HEK293 (cell line): Measurements from ENCODE around the gene ZNF24.

ENCODE experiments used
- CTCF ChIA-PET: fragments of 350-600 bp; formaldehyde crosslinking; extraction: SDS; loops from one replicate; lab custom pipeline; 2021; ENCODE audit warnings: antibody characterized with exemption; lab: Yijun Ruan, JAX
- POLR2A ChIA-PET: fragments of 300-600 bp; formaldehyde crosslinking; extraction: SDS; loops from one replicate; lab custom pipeline; 2020; ENCODE audit warnings: antibody characterized with exemption, inconsistent platforms; lab: Yijun Ruan, JAX
- H3K27ac ChIP-seq: fragments of 200-500 bp; sonication (Bioruptor generic); 2 replicates; pipeline ENCODE4 v1.5.1; 2014; ENCODE audit warnings: low read depth, low read length, control low read depth, inconsistent platforms; ENCODE audit errors: extremely low read depth
- H3K36me3 ChIP-seq, 2 experiments: fragments of 200-500 bp in 1 of 2; sonication (Bioruptor generic) in 1 of 2; 1 replicate in 1 of 2; 2 replicates in 1 of 2; pipeline ENCODE4 v1.5.1; 2014 to 2017; ENCODE audit warnings: inconsistent platforms in 2 of 2, low read length in 2 of 2; ENCODE audit not compliant: control insufficient read depth in 2 of 2, insufficient read depth in 1 of 2
- H3K4me1 ChIP-seq: fragments of 200-500 bp; sonication (Bioruptor generic); 2 replicates; pipeline ENCODE4 v1.5.1; 2014; ENCODE audit warnings: mild to moderate bottlenecking, low read length, inconsistent platforms; ENCODE audit not compliant: control insufficient read depth, insufficient read depth
- H3K4me3 ChIP-seq: 2 replicates; pipeline ENCODE4 v1.5.1; 2011; ENCODE audit warnings: low read depth, mild to moderate bottlenecking, control low read depth, low read length, moderate library complexity
- H3K9me3 ChIP-seq: fragments of 200-500 bp; sonication (Bioruptor generic); 2 replicates; pipeline ENCODE4 v1.5.1; 2014; ENCODE audit warnings: low read depth, low read length, inconsistent platforms; ENCODE audit not compliant: control insufficient read depth, insufficient read depth
- PRDM1 ChIP-seq: fragments of 450-650 bp; formaldehyde crosslinking; IDR thresholded peaks from 2 replicates; pipeline ENCODE4; 2016; ENCODE audit warnings: missing biosample characterization, missing genetic modification characterization
- TCF7L2 ChIP-seq: IDR thresholded peaks from 2 replicates; pipeline ENCODE4 v1.6.1; 2011; ENCODE audit warnings: low read depth, mild to moderate bottlenecking, inconsistent platforms, low read length, moderate library complexity, borderline replicate concordance
- ZNF169 ChIP-seq: fragments of 450-650 bp; formaldehyde crosslinking; IDR thresholded peaks from 2 replicates; pipeline ENCODE4 v1.5.1; 2016; ENCODE audit warnings: missing biosample characterization, missing genetic modification characterization
- ZNF19 ChIP-seq: fragments of 450-650 bp; formaldehyde crosslinking; IDR thresholded peaks from 2 replicates; pipeline ENCODE4; 2016; ENCODE audit warnings: missing biosample characterization, missing genetic modification characterization, low read depth
- ZNF423 ChIP-seq: fragments of 450-650 bp; formaldehyde crosslinking; IDR thresholded peaks from 2 replicates; pipeline ENCODE4 v1.5.1; 2016; ENCODE audit warnings: missing biosample characterization, missing genetic modification characterization
- ZNF48 ChIP-seq: fragments of 450-650 bp; formaldehyde crosslinking; IDR thresholded peaks from 2 replicates; pipeline ENCODE4 v1.5.1; 2016; ENCODE audit warnings: missing biosample characterization, missing genetic modification characterization
- ZNF521 ChIP-seq: fragments of 450-650 bp; formaldehyde crosslinking; IDR thresholded peaks from 2 replicates; pipeline ENCODE4 v1.5.1; 2017; ENCODE audit warnings: missing biosample characterization, mild to moderate bottlenecking, missing genetic modification characterization
- ZNF768 ChIP-seq: fragments of 450-650 bp; formaldehyde crosslinking; IDR thresholded peaks from 2 replicates; pipeline ENCODE4 v1.5.1; 2018; ENCODE audit warnings: missing biosample characterization, mild to moderate bottlenecking, missing genetic modification characterization
- TF ChIP-seq, protein P1 (sequence below): fragments of 450-650 bp; formaldehyde crosslinking; IDR thresholded peaks from 2 replicates; pipeline ENCODE4; 2016; ENCODE audit warnings: missing biosample characterization, missing genetic modification characterization
- TF ChIP-seq, protein P2 (sequence below): fragments of 450-650 bp; formaldehyde crosslinking; IDR thresholded peaks from 2 replicates; pipeline ENCODE4 v1.5.1; 2016; ENCODE audit warnings: missing biosample characterization, missing genetic modification characterization
- TF ChIP-seq, protein P3 (sequence below): fragments of 450-650 bp; formaldehyde crosslinking; IDR thresholded peaks from 2 replicates; pipeline ENCODE4 v1.5.1; 2016; ENCODE audit warnings: missing biosample characterization, missing genetic modification characterization
- TF ChIP-seq, protein P4 (sequence below): fragments of 450-650 bp; formaldehyde crosslinking; IDR thresholded peaks from 2 replicates; pipeline ENCODE4 v1.5.1; 2016; ENCODE audit warnings: missing biosample characterization, missing genetic modification characterization, borderline replicate concordance

Gene ZNF24

DNA sequence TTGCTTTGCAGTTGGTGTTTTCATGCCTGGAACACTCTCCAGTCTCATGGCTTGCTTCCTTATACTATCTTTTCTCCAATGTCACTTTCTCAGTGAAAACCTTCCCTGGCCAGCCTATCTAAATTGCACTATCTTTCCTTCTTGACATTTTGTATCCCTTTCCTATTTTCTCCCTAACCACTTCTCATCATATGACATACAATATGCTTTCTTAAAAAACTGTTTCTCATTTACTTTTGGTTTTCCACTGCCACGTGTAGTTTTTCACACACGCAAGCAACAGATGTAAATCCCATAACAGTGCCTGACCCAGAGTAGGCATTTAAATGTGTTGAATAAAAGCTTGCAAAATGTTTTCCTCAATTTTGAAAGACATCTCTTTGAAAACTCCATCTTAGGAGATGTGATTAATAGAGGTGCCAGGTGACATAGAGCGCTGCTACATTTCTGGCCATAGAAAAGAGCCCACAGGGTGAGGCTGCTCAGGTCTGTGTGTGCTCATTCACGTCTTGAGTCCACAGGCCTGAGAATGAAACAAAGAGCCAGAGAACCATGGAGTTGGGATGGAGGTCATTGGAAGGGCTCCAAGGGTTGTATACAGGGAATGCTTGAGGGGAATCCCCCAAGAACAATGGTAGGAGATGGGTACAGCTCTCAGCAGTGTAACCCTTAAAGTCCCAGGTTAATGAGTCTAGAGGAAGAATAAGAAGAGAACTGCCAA lies 12.7 kb downstream of the ZNF24 start:
- Histone ChIP-seq H3K36me3 (peaks cover 22 to 52% of the 10 kb centered on the region in 2 experiments; a peak in 2 of 3 replicates), H3K27ac (no peak overlapping the region), H3K4me1 (no peaks in the 10 kb centered on the region), H3K4me3 (no peak overlapping the region)
- CTCF ChIA-PET = interaction anchor here (0.6 kb wide), 1 partner anchor 466 kb away, joined by 3 read pairs; no protein-coding TSS in a partner anchor
- POLR2A ChIA-PET = no interaction called here
- TF ChIP-seq ZNF521 (tag by site-specific recombination) (no peak), PRDM1 (tag by site-specific recombination) (peak; percentile 85), ZNF48 (tag by site-specific recombination) (no peak)
- TF ChIP-seq, all 188 proteins: peak for 1
- H3K9me3 ChIP-seq = no peaks in the 10 kb centered on the region

DNA sequence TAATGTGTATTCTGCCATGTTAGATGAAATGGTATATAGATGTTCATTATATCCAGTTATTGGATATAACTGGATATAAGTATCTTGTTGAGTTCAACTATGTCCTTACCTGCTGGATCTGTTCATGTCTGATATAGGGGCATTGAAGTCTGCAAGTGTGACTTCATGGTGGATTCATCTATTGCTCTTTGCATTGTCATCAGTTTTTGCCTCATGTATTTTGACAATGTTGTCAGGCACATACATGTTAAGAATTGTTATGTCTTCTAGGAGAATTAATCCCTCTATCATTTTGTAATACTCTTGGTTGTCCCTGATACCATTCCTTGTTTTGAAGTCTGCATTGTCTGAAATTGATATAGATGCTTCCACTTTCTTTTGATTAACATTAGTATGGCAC lies 15.4 kb downstream of the ZNF24 start:
- H3K9me3 ChIP-seq = no peaks in the 10 kb centered on the region
- H3K4me1 ChIP-seq = no peaks in the 10 kb centered on the region
- TF ChIP-seq, protein P1, sequence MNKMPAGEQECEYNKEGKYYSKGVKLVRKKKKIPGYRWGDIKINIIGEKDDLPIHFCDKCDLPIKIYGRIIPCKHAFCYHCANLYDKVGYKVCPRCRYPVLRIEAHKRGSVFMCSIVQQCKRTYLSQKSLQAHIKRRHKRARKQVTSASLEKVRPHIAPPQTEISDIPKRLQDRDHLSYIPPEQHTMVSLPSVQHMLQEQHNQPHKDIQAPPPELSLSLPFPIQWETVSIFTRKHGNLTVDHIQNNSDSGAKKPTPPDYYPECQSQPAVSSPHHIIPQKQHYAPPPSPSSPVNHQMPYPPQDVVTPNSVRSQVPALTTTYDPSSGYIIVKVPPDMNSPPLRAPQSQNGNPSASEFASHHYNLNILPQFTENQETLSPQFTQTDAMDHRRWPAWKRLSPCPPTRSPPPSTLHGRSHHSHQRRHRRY = no peak
- TF ChIP-seq ZNF768 (tag by site-specific recombination) = no peak
- TF ChIP-seq ZNF423 = no peak
- H3K4me3 ChIP-seq = no peak overlapping the region
- ChIA-PET POLR2A (no interaction called here), CTCF (no interaction called here)
- H3K36me3 ChIP-seq = peaks cover 9 to 26% of the 10 kb centered on the region in 2 experiments; a peak in 2 of 3 replicates
- no peak overlapping the region for H3K27ac ChIP-seq

DNA sequence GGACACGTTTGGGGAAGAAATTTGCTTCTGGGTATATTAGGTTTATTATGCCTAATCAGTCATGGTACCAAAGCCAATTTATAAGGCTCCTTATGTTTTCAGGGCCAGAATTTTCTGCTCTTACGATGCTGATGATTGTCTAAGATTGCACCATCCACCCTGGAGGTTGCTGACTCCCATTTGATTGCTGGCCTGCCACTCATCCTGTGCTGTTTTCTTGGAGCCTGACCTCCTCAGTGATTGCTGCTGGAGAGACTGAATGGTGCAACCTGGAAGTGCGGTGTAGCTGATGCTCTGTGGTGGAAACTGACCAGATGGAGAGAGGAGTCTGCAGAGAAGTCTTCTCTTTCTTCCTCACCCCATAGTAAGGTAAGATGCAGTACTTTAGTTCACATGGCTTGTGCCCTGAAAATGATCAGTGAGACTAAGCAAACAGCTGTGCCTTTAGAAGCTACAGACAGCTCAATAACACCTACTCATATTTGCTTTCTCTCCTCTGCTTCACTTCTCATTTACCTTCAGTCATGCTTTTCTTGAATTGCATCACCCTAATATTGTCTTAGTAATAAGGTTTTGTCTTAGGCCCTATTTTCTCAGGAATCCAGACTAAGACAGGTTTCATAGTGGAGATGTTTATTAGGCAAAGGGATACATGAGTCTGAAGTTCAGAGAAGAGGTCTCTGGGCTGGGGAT lies 17.4 kb downstream of the ZNF24 start:
- CTCF ChIA-PET = no interaction called here
- Histone ChIP-seq H3K27ac (no peak overlapping the region), H3K36me3 (peaks cover 0 to 6% of the 10 kb centered on the region in 2 experiments; a peak in 1 of 3 replicates), H3K4me1 (no peaks in the 10 kb centered on the region), H3K4me3 (no peak overlapping the region), H3K9me3 (no peaks in the 10 kb centered on the region)
- TF ChIP-seq, protein P2, sequence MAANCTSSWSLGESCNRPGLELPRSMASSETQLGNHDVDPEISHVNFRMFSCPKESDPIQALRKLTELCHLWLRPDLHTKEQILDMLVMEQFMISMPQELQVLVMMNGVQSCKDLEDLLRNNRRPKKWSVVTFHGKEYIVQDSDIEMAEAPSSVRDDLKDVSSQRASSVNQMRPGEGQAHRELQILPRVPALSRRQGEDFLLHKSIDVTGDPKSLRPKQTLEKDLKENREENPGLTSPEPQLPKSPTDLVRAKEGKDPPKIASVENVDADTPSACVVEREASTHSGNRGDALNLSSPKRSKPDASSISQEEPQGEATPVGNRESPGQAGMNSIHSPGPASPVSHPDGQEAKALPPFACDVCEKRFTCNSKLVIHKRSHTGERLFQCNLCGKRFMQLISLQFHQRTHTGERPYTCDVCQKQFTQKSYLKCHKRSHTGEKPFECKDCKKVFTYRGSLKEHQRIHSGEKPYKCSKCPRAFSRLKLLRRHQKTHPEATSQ (tag by site-specific recombination) = no peak
- TF ChIP-seq ZNF19 (tag by site-specific recombination) = no peak
- TF ChIP-seq TCF7L2 = no peak
- TF ChIP-seq, protein P3, sequence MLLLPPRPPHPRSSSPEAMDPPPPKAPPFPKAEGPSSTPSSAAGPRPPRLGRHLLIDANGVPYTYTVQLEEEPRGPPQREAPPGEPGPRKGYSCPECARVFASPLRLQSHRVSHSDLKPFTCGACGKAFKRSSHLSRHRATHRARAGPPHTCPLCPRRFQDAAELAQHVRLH (tag by site-specific recombination) = no peak
- TF ChIP-seq, protein P4, sequence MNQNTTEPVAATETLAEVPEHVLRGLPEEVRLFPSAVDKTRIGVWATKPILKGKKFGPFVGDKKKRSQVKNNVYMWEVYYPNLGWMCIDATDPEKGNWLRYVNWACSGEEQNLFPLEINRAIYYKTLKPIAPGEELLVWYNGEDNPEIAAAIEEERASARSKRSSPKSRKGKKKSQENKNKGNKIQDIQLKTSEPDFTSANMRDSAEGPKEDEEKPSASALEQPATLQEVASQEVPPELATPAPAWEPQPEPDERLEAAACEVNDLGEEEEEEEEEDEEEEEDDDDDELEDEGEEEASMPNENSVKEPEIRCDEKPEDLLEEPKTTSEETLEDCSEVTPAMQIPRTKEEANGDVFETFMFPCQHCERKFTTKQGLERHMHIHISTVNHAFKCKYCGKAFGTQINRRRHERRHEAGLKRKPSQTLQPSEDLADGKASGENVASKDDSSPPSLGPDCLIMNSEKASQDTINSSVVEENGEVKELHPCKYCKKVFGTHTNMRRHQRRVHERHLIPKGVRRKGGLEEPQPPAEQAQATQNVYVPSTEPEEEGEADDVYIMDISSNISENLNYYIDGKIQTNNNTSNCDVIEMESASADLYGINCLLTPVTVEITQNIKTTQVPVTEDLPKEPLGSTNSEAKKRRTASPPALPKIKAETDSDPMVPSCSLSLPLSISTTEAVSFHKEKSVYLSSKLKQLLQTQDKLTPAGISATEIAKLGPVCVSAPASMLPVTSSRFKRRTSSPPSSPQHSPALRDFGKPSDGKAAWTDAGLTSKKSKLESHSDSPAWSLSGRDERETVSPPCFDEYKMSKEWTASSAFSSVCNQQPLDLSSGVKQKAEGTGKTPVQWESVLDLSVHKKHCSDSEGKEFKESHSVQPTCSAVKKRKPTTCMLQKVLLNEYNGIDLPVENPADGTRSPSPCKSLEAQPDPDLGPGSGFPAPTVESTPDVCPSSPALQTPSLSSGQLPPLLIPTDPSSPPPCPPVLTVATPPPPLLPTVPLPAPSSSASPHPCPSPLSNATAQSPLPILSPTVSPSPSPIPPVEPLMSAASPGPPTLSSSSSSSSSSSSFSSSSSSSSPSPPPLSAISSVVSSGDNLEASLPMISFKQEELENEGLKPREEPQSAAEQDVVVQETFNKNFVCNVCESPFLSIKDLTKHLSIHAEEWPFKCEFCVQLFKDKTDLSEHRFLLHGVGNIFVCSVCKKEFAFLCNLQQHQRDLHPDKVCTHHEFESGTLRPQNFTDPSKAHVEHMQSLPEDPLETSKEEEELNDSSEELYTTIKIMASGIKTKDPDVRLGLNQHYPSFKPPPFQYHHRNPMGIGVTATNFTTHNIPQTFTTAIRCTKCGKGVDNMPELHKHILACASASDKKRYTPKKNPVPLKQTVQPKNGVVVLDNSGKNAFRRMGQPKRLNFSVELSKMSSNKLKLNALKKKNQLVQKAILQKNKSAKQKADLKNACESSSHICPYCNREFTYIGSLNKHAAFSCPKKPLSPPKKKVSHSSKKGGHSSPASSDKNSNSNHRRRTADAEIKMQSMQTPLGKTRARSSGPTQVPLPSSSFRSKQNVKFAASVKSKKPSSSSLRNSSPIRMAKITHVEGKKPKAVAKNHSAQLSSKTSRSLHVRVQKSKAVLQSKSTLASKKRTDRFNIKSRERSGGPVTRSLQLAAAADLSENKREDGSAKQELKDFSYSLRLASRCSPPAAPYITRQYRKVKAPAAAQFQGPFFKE = no peak
- TF ChIP-seq ZNF169 (tag by site-specific recombination) = no peak
- POLR2A ChIA-PET = interaction anchor here (1.0 kb wide), 1 partner anchor 15 kb away, joined by 4 read pairs; no protein-coding TSS in a partner anchor
